Stimulated activated CD8-positive, alpha-beta memory T cell treated with anti-CD3 and anti-CD28 coated beads, Interleukin-7, amount 100 ng/mL, for 4 hours (primary cell): Measurements from ENCODE around the gene S100A5.
A peak's percentile ranks its signal among the peaks of the same experiment; 100 is the strongest.
"Not testable (repeated sequence)": the region's sequence is repeated elsewhere in the genome, so short reads cannot be mapped to it uniquely, and the experiment has no call there.

ENCODE experiments used
- DNase-seq, 2 donors: peaks; one replicate each; pipeline ENCODE4 v3.0.0-alpha.2; 2020; ENCODE audit warnings: low read depth in 2 of 2

The S100A5 gene, protein sequence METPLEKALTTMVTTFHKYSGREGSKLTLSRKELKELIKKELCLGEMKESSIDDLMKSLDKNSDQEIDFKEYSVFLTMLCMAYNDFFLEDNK

DNA sequence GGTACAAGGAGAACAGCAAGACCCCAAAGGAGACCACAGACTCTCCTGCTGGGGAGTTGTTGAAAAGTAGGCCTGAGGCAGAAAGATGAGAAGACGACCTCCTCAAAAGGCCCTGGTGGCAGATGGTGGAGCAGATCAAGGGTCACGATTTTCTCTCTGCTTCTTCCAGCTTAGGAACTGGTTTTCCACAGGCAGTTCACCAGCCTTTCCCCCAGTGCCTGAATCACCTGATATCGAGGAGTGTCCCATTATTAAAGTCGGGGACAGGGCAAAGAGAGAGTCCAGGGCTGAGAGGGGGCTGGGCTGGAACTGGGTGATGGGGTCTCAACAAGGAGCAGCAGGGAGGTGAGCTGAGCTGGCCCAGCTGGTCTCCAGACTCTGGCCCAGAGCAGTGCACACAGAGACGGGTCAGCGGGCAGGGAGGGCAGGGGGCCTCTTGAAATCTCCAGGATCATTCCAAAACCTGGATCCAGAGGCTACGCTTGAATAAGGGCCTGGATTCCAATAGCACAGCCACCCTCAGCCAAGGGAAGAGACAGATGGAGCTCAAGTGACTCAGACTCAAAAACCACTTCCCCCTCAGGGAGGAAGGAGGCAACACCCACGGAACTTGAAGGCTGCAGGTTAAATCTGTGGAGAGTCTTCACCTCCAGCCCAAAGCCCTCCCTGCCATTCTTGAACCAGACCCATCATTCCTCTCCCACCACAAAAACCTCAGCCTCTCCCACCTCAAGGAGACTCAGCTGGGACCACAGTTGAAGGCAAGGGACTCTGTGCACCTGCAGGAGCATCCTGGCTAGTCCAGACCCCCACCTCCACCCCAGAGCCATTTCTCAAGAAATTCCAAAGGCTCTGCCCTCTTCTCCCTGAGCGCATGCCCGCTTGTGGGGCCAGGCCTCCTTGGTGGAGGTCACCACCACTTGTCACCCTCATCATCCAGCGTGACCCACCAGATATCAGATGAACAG lies at the start of gene S100A5:
Gene S100A5, minus strand, starts transcription at position 541 of the 968 bp plus-strand sequence. CDS start 743 bp downstream, outside the sequence.
- peak in 1 of 2 donors; percentile 32 for DNase-seq

DNA sequence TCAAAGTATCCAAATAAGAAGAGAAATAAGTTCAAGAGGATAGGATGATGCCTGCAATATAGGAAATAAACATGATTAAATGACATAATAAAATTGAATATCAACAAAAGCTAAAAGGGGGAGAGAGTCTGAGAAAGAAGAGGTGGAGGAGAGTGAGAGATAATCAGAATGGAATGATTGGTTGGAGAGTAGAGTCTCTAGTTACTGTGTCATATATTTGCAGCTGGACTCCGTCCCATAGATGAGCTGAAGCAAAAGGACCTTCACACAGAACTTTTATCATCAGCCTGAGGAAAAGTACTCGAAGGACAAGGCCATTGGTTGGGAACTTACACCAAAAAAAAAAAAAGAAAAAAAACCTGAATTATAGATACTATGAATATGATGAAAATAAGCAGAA lies 47.7 kb upstream of the S100A5 start:
- DNase-seq, result no peak

DNA sequence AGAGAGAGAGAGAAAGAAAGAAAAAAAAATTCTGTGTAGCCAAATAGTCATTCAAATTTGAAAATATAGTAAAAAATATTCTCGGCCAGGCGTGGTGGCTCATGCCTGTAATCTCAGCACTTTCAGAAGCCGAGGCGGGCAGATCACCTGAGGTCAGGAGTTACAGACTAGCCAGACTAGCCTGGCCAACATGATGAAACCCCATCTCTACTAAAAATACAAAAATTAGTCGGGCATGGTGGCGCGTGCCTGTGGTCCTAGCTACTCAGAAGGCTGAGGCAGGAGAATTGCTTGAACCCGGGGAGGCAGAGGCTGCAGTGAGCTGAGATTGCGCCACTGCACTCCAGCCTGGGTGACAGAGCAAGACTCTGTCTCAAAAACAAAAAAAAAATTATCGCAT lies 47.3 kb upstream of the S100A5 start:
- not testable (repeated sequence) for DNase-seq

DNA sequence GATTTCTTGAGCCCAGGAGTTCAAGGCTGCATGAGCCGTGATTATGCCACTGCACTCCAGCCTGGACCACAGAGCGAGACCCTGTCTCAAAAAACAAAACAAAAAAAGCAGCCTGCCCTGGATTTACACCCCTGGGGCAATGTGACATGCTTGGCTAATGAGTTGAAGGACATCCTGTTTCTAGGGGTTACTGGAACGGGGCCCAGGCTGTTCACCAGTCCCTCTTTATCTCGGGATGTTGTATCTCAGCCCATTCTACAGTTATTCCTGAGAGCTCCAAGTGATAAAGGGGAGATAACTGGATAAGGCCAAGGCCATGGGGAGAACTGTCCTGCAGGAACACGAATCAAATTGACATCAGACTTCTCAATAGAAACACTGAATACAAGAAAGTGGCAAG lies 46.6 kb upstream of the S100A5 start:
- DNase-seq, result no peak

DNA sequence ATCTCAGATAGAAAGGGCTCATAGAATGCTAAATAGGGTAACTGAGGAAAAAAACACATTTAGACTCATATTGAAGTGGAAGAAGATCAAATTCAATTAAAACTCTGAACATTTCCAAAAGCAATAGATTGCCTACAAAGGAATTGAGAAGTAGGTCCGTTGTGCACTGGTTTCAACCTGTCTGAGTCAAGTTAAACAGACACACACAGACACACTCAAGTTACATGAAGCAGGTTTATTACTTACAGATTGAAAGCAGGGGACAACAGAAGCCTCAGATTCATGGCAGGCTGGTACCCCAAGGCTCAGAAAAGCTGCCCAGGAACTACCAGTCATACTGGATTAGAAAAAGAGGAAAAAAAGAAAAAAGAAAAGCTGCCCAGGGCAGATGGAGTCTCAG lies 45.6 kb upstream of the S100A5 start:
- DNase-seq, result no peak

DNA sequence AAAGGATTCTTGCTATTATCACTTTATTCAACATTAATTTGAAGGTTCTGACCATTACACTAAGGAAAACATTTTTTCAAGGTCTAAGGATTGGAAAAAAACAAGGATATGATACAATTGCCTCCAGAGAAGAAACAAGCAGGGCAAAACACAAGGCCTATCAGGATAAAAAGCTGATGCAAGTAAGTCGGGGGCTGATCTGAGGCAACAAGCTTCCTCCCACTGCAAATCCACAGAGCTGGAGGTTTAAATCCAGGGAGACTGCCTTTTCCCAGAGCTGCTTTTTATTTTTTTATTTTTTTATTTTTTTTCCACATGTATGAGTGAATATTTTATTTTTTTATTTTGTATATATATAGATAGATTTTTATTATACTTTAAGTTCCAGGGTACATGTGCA lies 44.3 kb upstream of the S100A5 start:
- no peak for DNase-seq

DNA sequence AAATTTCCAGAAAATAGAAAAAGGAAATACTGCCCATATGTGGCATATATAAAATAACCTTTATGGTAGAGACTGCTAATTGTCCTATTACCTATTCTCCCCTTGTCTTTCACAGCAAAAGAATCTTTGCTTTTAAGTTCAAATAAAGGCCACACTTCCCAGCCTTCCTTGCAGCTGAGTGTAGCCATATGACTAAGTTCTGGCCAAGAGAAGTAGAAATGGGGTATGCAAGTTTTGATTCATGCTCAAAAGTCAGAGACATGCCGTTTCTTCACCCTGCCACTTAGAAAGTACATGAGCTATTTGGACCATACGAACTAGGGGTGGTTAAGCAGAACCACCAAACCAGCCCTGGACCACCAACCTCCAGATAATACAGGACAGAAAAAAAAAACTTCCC lies 43.2 kb upstream of the S100A5 start:
- no peak for DNase-seq

DNA sequence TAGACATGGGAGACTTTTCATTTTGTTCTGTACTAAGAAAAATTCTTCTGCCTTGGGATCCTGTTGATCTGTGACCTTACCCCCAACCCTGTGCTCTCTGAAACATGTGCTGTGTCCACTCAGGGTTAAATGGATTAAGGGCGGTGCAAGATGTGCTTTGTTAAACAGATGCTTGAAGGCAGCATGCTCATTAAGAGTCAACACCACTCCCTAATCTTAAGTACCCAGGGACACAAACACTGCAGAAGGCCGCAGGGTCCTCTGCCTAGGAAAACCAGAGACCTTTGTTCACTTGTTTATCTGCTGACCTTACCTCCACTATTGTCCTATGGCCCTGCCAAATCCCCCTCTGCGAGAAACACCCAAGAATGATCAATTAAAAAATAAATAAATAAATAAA lies 42.8 kb upstream of the S100A5 start:
- not testable (repeated sequence) for DNase-seq

DNA sequence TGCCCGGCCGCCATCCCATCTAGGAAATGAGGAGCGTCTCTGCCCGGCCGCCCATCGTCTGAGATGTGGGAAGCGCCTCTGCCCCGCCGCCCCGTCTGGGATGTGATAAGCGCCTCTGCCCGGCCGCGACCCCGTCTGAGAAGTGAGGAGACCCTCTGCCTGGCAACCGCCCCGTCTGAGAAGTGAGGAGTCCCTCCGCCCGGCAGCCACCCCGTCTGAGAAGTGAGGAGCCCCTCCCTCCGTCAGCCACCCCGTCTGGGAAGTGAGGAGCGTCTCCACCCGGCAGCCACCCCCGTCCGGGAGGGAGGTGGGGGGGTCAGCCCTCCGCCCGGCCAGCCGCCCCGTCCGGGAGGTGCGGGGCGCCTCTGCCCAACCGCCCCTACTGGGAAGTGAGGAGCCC lies 42.1 kb upstream of the S100A5 start:
- not testable (repeated sequence) for DNase-seq

DNA sequence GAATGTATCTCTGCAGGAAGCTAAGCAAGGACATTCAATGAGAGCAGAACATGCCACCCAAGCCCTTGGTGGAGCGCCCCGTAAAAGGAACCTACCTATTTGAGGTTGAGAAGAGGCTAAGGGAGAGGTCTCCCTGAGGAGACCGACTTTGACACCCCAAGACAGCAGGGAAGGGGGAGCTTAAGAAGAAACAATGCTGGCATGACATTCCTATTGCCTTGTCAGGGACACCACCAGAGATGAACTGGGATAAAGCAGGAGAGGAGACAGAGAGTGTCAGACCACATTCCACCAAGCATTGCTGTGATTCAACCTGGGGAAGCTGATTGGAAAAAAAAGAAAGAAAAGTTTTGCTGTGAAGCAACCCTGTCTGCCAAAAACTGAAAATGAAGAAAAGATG lies 38.2 kb upstream of the S100A5 start:
- no peak for DNase-seq

DNA sequence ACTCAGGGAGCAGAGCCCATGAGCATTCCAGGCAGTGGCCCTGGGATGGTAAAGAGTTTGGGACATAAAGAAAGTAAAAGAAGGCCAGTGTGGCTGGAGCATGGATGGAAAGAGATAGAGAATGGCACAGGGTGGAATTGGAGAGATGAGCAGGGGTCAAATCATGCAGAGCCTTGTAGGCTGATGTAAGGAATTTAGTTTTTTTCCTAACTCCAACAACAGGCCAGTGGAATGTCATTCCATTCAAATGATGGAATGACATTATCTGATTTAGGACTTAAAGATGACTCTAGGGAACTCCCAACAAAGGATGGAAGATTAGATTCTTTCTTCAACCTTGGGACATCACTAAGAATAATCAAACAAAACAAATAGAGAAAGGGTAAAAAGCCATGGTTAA lies 37.8 kb upstream of the S100A5 start:
- DNase-seq, result no peak

DNA sequence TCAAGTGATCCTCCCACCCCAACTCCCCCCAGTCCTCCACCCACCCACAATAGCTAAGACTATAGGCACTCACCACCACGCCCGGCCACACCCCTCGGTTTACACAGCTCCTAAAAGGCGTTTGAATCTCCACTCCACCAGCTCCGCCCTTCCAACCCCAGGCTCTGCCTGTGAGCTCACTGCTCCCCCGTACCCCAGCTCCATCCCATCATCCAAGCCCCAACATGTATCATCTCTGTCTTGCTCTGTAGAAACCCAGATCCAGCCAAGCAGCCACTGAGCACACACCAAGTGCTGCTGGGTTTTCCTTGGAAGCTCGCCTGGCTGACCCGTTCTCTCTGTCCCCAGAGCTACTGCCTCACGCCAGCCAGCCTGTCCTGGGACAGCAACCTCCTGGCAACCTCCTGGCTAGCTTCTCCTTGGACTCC lies 36.9 kb upstream of the S100A5 start:
- DNase-seq, result no peak

DNA sequence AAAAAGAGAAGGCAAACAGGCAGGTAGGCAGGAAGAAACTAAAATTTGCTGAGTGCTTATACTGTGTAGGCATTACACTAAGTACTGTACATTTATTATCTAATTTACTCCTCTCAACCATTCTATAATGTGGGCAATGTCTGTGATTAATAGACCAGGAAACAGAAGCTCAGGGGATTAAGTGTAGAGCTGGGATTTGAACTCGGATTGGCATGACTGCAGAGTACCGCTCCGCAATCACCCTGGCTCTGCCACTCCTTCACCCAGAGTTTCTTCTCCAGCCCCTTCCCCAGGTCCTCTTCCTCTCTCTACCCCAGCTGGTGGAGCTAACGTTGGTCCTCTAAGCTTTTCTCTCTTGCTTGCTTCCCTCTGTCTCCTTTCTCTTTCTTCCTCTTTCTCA lies 36.4 kb upstream of the S100A5 start:
- no peak for DNase-seq

DNA sequence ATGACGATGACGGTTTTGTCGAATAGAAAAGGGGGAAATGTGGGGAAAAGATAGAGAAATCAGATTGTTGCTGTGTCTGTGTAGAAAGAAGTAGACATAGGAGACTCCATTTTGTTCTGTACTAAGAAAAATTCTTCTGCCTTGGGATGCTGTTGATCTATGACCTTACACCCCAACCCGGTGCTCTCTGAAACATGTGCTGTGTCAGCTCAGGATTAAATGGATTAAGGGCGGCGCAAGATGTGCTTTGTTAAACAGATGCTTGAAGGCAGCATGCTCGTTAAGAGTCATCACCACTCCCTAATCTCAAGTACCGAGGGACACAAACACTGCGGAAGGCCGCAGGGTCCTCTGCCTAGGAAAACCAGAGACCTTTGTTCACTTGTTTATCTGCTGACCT lies 34.8 kb upstream of the S100A5 start:
- not testable (repeated sequence) for DNase-seq

DNA sequence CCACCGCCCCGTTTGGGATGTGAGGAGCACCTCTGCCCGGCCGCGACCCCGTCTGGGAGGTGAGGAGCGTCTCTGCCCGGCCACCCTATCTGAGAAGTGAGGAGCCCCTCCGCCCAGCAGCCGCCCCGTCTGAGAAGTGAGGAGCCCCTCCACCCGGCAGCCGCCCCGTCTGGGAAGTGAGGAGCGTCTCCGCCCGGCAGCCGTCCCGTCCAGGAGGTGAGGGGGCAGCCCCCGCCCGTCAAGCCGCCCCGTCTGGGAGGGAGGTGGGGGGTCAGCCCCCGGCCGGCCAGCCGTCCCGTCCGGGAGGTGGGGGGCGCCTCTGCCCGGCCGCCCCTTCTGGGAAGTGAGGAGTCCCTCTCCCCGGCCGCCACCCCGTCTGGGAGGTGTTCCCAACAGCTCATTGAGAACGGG lies 34.4 kb upstream of the S100A5 start:
- DNase-seq, result not testable (repeated sequence)

DNA sequence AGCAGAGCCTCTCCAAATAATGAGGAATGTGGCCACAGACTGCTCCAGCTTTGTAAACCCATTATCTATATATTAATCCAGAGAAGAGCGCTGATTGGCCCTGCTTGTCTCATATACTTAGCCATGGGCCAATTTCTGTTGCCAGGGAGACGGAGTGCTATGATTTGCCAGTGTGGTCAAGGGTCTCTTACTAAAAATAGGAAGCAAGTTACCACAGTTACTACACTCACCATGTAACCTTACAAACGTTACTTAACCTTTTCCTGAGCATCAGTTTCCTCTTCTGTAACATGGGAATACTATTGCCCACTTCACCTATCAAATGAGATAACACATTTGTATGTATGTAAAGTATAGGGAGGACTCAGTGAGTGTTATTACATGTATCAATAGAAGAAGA lies 32.6 kb upstream of the S100A5 start:
- DNase-seq, result no peak

DNA sequence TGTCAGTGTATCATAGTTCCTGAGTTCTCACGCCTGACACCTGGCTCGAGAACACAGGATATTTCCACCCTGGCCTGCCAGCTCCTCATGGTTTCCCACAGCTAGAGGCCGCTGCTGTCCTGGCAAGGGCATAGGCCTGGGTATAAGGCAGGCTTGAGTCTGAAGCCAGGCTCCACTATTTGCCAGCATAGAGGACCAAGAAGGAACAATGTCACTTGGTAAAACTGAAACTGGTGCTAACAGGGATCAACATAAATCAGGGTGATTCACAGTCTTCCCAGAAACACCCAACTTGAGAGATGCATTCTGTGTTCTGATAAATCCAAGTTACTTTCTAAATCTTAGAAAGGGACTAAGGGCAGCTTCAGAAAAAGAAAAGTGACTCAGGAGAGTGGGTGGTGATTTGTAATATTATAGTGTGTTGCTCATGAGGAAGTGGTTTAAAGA lies 31.9 kb upstream of the S100A5 start:
- no peak for DNase-seq

DNA sequence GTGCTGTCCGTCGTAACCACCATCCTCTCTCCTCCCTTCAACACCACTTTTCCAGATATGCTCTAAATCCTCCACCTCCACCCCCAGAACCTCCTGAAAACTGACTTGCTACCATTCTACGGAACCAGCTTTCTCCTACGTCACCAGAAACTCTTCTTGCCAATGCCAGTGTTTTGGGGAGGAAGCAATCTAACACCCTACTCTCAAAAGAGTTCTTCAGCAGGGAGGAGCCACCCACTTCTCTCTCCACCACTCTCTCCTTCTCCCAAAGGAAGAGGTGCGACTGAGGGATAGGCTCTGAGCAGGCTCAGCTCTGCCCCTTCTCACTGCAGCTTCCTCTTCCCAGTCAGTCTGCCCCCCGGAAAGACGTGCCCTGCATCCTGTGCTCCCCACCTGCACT lies 31.0 kb upstream of the S100A5 start:
- no peak for DNase-seq

DNA sequence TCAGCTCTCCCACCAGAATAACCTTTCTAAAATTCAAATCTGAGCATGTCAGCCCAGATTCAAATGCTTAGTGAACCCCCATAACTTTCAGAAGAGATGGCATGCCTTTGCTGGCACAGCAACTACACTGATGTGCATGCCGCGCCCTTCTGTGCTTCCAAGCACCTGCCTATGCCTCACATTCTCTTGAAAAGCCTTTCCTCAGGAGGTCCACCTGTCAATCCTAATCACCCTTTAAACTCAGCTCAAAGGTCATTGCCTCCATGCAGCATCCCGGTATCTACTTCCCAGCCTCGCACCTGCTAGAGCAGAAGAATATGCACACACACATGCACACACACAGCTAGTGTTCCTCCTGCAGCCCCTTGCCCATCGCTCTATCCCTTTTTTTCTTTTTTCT lies 30.1 kb upstream of the S100A5 start:
- DNase-seq, result no peak

DNA sequence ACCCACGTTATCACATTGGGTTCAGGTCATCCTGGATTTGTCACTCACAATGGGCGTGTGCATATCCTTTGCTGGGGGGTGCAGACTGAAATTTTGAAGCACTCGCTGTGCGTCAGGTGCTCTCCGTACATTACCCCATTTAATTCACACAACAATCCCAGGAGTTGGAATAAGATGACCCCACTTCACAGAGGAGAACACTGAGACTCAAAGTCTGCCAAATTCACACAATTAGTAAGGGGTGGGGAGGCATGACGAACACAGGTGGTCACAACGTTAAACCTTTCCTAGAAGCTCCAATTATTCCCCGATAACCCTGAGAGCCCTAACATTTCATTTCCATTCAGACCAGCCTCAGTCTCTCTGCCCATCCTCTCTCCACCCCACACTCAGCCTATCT lies 28.7 kb upstream of the S100A5 start:
- DNase-seq, result no peak

DNA sequence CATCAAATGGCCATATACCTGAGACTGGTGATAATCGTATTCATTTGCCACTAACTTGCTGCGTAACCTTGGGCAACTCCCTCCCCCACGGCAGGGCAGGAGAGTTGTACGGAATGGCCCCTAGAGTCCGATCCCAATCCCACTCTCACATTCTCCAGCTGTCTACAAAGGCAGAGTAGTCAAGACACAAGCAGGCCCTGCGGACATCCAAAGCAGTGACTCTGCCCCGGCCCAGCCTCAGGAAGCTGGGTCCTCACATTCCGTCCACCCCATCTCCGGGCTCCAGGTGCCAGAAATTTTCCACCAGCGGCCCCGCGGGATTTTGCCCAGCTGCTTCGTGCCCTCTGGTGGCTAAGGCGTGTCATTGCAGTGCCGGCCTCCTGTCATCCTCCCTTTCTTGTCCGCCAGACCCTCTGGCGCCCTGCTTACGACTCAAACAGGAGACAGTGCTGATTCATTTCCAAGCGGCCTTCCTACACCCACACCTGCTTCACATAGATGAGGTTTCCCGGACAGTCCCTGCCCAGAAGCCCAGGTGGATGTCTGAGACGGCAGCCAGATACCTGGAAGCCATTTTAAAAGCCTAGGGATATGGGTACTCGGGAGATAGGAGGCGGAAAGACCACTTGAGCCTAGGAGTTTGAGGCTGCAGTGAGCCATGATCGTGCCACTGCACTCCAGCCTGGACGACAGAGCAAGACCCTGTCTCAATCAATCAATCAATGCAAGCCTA lies 27.8 kb upstream of the S100A5 start:
- peak; percentile 64 to 65 for DNase-seq

DNA sequence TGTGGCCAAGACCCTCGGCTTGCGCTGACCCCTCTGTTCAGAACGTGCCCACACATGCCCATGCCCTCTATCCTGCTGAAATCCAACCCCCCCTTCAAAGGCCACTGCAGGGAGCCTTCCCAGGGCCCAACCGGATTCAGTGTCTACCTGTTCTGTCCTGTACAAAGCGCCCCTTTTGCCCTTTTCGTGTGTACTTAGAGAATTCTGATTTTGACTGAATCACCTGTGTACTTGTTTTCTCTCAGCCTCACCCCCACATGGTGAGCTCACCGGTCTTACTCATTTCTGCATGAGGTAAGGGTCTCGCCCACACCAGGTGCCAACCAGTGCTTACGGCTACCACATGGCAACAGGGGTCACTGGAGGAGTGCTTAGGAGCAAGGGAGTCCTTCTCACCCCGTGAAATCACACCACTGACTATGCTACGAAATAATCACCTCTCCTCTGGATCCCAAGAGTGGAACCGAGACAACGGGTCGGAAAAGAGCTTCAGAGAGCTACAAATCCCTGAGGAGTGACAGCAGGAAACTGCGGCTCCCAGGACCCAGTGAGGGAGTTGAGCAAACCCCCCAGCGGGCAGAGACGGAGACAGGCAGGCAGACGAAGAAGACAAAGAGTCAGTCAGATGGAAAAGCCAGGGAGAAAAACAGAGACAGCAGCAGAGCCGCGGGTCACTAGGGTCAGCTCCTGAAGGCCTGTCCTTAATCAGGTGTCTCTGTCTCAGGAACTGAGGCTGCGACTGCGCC lies 27.1 kb upstream of the S100A5 start:
- peak in 1 of 2 donors; percentile 26 for DNase-seq
